ENCODE data around the gene ARHGAP15.

The ARHGAP15 gene

DNA sequence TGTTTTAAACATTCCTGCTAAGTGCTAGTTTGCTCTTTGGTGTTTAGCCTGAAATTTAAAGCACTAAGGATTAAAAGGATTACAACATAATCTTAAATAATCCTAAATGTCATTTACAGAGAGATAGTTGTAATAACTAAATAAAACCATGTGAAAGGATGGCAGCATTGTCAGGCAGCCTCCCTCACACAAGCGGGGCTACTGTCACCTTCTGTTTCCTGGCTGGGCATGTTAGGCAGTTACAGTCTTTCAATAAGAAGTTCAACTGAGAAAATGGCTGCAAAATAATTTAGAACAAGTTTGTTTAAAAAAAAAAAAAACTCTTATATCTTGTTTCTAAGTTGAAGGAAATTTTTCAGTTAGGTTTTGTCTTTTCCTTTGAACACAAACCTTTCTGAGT is 124.9 kb downstream of the ARHGAP15 start:
- Histone ChIP-seq H3K36me3 (ENCODE audit: insufficient read depth, insufficient read length, low read length) (no peaks in the 10 kb centered on the region), H3K27me3 (ENCODE audit: insufficient read depth, insufficient read length) (no peaks in the 10 kb centered on the region), H3K4me3 (ENCODE audit: insufficient read length, low read depth) (no peak overlapping the region), H3K4me1 (ENCODE audit: insufficient read depth, insufficient read length) (no peaks in the 10 kb centered on the region), H3K9ac (ENCODE audit: insufficient read length, low read depth) (no peak overlapping the region), H3K9me3 (ENCODE audit: insufficient read depth, low read length) (peaks cover 5% of the 10 kb centered on the region; the same call in 1 of the 2 replicates)
- TF ChIP-seq YY1 (IDR thresholded peaks at IDR 0.05; ENCODE audit: insufficient read depth, insufficient read length) (no peak), ZNF274 (IDR thresholded peaks at IDR 0.05; ENCODE audit: low read depth, low read length) (no peak), SUZ12 (IDR thresholded peaks at IDR 0.05; ENCODE audit: extremely low read depth, insufficient read depth, insufficient read length) (no peak)
- no peak for DNase-seq (ENCODE audit: low read depth, low spot score)

DNA sequence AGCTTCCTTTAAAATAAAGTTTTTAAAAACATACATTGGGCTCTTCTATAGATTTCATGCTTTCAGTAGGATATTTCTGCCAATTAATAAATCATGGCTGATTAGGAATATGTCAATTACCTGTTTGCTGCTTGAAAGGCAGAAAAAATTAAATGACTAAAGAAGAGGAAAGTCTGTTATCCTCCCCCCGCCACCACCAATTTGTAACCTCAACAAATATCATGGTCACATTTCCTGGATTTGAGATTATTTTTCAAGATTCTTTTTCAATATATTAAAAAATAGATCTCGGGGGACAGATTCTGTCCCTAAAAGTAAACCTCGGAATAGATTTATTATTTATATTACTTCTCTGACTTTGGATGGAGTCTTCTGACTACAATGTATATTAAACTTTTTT is 125.9 kb downstream of the ARHGAP15 start:
- no peaks in the 10 kb centered on the region for H3K36me3 ChIP-seq (ENCODE audit: insufficient read depth, insufficient read length, low read length)
- TF ChIP-seq YY1 (IDR thresholded peaks at IDR 0.05; ENCODE audit: insufficient read depth, insufficient read length) (no peak), ZNF274 (IDR thresholded peaks at IDR 0.05; ENCODE audit: low read depth, low read length) (no peak), SUZ12 (IDR thresholded peaks at IDR 0.05; ENCODE audit: extremely low read depth, insufficient read depth, insufficient read length) (no peak)
- peaks cover 5% of the 10 kb centered on the region; the same call in 1 of the 2 replicates for H3K9me3 ChIP-seq (ENCODE audit: insufficient read depth, low read length)
- H3K4me1 ChIP-seq (ENCODE audit: insufficient read depth, insufficient read length), result no peaks in the 10 kb centered on the region
- no peak overlapping the region for H3K9ac ChIP-seq (ENCODE audit: insufficient read length, low read depth)
- no peak for DNase-seq (ENCODE audit: low read depth, low spot score)
- no peaks in the 10 kb centered on the region for H3K27me3 ChIP-seq (ENCODE audit: insufficient read depth, insufficient read length)
- no peak overlapping the region for H3K4me3 ChIP-seq (ENCODE audit: insufficient read length, low read depth)

DNA sequence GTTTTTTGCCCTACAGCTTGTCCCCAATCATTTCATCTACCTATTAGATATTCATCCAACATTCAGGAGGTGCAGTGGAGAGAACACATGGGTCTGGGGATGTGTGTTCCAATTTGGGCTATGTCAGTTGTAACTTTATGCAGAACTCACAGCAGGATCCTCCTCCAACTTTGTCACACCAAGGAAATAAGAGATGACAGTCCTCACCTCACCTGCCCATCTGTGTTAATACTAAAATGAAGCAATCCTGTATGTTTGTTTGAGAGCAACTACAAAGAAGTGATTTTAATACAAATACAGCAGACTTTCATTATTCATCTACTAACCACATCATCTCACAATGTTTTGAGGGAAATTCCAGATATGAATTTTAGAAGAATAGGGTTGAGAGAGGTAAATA is 126.7 kb downstream of the ARHGAP15 start:
- Histone ChIP-seq H3K4me3 (ENCODE audit: insufficient read length, low read depth) (no peak overlapping the region), H3K4me1 (ENCODE audit: insufficient read depth, insufficient read length) (no peaks in the 10 kb centered on the region), H3K9ac (ENCODE audit: insufficient read length, low read depth) (no peak overlapping the region), H3K9me3 (ENCODE audit: insufficient read depth, low read length) (peaks cover 5% of the 10 kb centered on the region; the same call in 1 of the 2 replicates), H3K27me3 (ENCODE audit: insufficient read depth, insufficient read length) (no peaks in the 10 kb centered on the region), H3K36me3 (ENCODE audit: insufficient read depth, insufficient read length, low read length) (no peaks in the 10 kb centered on the region)
- no peak for DNase-seq (ENCODE audit: low read depth, low spot score)
- no peak for TF ChIP-seq SUZ12 (IDR thresholded peaks at IDR 0.05; ENCODE audit: extremely low read depth, insufficient read depth, insufficient read length)
- no peak for TF ChIP-seq ZNF274 (IDR thresholded peaks at IDR 0.05; ENCODE audit: low read depth, low read length)
- no peak for TF ChIP-seq YY1 (IDR thresholded peaks at IDR 0.05; ENCODE audit: insufficient read depth, insufficient read length)

DNA sequence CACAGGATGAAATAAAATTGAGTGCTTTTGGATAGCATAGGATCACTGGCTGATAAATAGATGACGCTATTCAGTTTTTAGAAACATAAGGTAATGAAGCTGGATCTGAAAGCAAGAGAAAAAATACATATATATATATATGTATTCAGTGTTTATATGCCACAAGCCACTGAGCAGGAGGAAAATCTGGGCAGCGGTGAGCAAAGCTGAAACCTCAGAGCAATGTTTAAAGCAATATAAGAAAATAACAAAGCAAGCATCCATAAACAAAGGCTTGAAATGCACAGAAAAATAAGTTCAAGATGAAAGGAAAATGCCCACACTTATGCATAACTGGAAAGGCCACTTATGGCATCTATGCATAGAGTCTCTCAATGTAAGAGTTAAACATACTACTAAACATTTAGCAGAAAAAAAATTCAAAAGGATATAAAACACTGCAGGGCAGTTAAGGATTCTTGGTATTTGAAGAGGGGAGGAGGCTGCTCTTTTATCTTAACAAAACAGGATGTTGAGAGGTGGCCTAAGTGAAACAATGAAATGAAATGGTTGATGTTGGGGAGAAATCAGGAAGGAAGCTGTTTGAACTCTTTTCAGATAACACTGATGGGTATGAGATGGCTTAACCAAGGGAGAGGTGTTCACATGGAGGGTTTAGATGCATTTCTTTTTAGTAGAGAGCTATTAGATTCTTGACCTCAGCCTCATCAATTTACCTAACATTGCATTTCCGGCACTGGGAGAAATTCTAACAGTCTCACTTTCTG is 129.1 kb downstream of the ARHGAP15 start:
- Histone ChIP-seq H3K4me3 (ENCODE audit: insufficient read length, low read depth) (no peak overlapping the region), H3K4me1 (ENCODE audit: insufficient read depth, insufficient read length) (no peaks in the 10 kb centered on the region), H3K9ac (ENCODE audit: insufficient read length, low read depth) (no peak overlapping the region), H3K36me3 (ENCODE audit: insufficient read depth, insufficient read length, low read length) (no peaks in the 10 kb centered on the region), H3K9me3 (ENCODE audit: insufficient read depth, low read length) (no peaks in the 10 kb centered on the region), H3K27me3 (ENCODE audit: insufficient read depth, insufficient read length) (no peaks in the 10 kb centered on the region)
- no peak for DNase-seq (ENCODE audit: low read depth, low spot score)
- TF ChIP-seq SUZ12 (IDR thresholded peaks at IDR 0.05; ENCODE audit: extremely low read depth, insufficient read depth, insufficient read length) (no peak), YY1 (IDR thresholded peaks at IDR 0.05; ENCODE audit: insufficient read depth, insufficient read length) (no peak), ZNF274 (IDR thresholded peaks at IDR 0.05; ENCODE audit: low read depth, low read length) (no peak)

DNA sequence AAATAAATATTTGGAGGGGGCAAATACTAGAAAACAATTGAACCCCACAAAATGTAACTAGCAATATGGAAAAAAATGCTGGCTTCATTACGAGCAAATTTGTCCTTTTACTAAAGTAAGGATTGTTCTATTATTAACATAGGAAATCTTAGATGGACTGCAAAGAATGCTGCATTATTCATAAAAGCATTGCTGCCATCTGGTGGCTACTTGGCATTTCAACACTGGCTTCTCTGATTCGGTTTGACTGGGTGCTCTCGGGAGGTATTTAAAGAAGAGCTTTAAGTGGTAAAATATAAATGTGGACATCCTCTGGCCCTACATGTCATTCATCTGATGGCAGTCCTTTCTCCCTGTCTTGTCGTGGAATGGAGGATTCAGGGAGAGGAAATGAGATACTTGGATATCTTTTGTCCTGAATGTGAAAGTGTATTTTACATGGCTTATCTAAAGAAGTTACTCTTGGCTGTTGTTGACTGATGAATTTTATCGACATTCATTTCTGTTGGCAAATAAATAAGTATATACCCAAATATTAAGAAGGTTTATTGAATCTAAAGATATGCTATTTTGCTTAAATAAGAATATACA is 130.2 kb downstream of the ARHGAP15 start:
- no peaks in the 10 kb centered on the region for H3K36me3 ChIP-seq (ENCODE audit: insufficient read depth, insufficient read length, low read length)
- peak; percentile 67 for DNase-seq (ENCODE audit: low read depth, low spot score)
- no peaks in the 10 kb centered on the region for H3K27me3 ChIP-seq (ENCODE audit: insufficient read depth, insufficient read length)
- no peaks in the 10 kb centered on the region for H3K4me1 ChIP-seq (ENCODE audit: insufficient read depth, insufficient read length)
- no peak for TF ChIP-seq YY1 (IDR thresholded peaks at IDR 0.05; ENCODE audit: insufficient read depth, insufficient read length)
- TF ChIP-seq SUZ12 (IDR thresholded peaks at IDR 0.05; ENCODE audit: extremely low read depth, insufficient read depth, insufficient read length), result no peak
- TF ChIP-seq ZNF274 (IDR thresholded peaks at IDR 0.05; ENCODE audit: low read depth, low read length), result no peak
- no peak overlapping the region for H3K4me3 ChIP-seq (ENCODE audit: insufficient read length, low read depth)
- H3K9me3 ChIP-seq (ENCODE audit: insufficient read depth, low read length), result no peaks in the 10 kb centered on the region
- no peak overlapping the region for H3K9ac ChIP-seq (ENCODE audit: insufficient read length, low read depth)

DNA sequence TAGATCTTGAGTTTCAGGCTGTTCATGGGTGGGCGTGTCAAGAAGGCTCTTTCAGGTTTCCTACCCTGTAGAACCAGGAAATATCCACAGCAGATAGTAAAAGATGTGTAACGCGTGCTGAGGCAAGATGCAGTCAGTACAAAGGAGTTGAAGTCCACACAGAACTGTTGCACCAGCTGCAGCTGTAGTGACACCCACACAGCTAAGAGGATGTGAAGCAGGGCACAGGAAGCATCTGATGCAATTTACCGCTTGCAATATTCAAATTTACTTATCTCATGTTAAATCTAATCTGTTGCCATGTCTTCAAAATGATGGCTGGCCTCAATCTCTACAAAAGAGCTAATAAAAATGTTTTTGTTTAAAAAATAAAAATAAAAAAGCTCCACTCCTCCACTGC is 132.8 kb downstream of the ARHGAP15 start:
- no peaks in the 10 kb centered on the region for H3K4me1 ChIP-seq (ENCODE audit: insufficient read depth, insufficient read length)
- no peak overlapping the region for H3K4me3 ChIP-seq (ENCODE audit: insufficient read length, low read depth)
- no peaks in the 10 kb centered on the region for H3K9me3 ChIP-seq (ENCODE audit: insufficient read depth, low read length)
- H3K36me3 ChIP-seq (ENCODE audit: insufficient read depth, insufficient read length, low read length), result no peaks in the 10 kb centered on the region
- TF ChIP-seq SUZ12 (IDR thresholded peaks at IDR 0.05; ENCODE audit: extremely low read depth, insufficient read depth, insufficient read length) (no peak), ZNF274 (IDR thresholded peaks at IDR 0.05; ENCODE audit: low read depth, low read length) (no peak), YY1 (IDR thresholded peaks at IDR 0.05; ENCODE audit: insufficient read depth, insufficient read length) (no peak)
- no peak for DNase-seq (ENCODE audit: low read depth, low spot score)
- no peaks in the 10 kb centered on the region for H3K27me3 ChIP-seq (ENCODE audit: insufficient read depth, insufficient read length)
- H3K9ac ChIP-seq (ENCODE audit: insufficient read length, low read depth), result no peak overlapping the region

DNA sequence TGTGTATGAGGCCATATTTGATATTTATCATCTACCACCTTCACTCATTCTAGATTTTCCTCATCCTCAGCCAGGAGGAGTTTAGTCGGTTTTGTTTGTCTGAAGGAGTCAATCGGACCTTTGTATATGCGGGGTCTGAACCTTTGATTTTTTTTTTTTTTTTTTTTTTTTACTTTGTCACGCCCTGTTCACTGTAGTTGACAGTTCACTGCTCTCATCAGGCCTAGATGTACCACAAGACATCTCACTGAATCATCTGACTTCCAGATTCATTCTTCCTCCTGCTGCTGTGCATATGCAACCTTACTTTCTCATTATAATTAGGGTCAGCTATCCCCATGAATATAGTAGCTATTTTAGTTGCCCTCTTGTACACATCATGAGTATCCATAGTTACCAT is 133.2 kb downstream of the ARHGAP15 start:
- H3K4me1 ChIP-seq (ENCODE audit: insufficient read depth, insufficient read length), result no peaks in the 10 kb centered on the region
- no peak for TF ChIP-seq YY1 (IDR thresholded peaks at IDR 0.05; ENCODE audit: insufficient read depth, insufficient read length)
- no peak for TF ChIP-seq SUZ12 (IDR thresholded peaks at IDR 0.05; ENCODE audit: extremely low read depth, insufficient read depth, insufficient read length)
- TF ChIP-seq ZNF274 (IDR thresholded peaks at IDR 0.05; ENCODE audit: low read depth, low read length), result no peak
- no peak for DNase-seq (ENCODE audit: low read depth, low spot score)
- no peaks in the 10 kb centered on the region for H3K9me3 ChIP-seq (ENCODE audit: insufficient read depth, low read length)
- no peaks in the 10 kb centered on the region for H3K27me3 ChIP-seq (ENCODE audit: insufficient read depth, insufficient read length)
- no peaks in the 10 kb centered on the region for H3K36me3 ChIP-seq (ENCODE audit: insufficient read depth, insufficient read length, low read length)
- H3K9ac ChIP-seq (ENCODE audit: insufficient read length, low read depth), result no peak overlapping the region
- no peak overlapping the region for H3K4me3 ChIP-seq (ENCODE audit: insufficient read length, low read depth)

Measured in NT2/D1 (cell line).